ENCODE measurements around the gene LRP1. TPM values are rescaled to one million over a fixed set of nuclear protein-coding genes. Genes with fewer than 3 reads are reported as not detected.

Gene LRP1
- total RNA-seq, 2 experiments from 2014 or later, result 6.6 to 8.5 TPM

GRCh38 chr12:57146961-57147944 lies 19.0 kb downstream of the LRP1 start, which contains the start of gene LRP1-AS:
TSS of gene LRP1-AS (minus strand) at chr12:57147619.
- H3K9me3 ChIP-seq (ENCODE audit: control insufficient read depth in 1 of 2, insufficient read depth in 1 of 2, low read length in 2 of 2), result no peaks in the 10 kb centered on the region
- peaks cover 6% of the 10 kb centered on the region for H3K4me1 Mint-ChIP-seq (ENCODE audit: low read depth)
- H3K36me3 ChIP-seq (ENCODE audit: insufficient read depth, low read length), result no peaks in the 10 kb centered on the region
- no peak within 1 kb of the TSS for H3K27ac Mint-ChIP-seq
- DNase-seq (no peak), ATAC-seq (ENCODE audit: poor library complexity) (no peak)
- no peak within 1 kb of the TSS for H3K27ac ChIP-seq (ENCODE audit: low read depth in 1 of 2, low read length in 2 of 2)
- ChIA-PET POLR2A (no interaction called here), CTCF (no interaction called here)
- intact Hi-C loops (cut with DNase I, micrococcal nuclease), result no loop called here
- H3K9me3 Mint-ChIP-seq, result no peaks in the 10 kb centered on the region
- peaks cover 5% of the 10 kb centered on the region for H3K4me1 ChIP-seq (ENCODE audit: insufficient read depth, low read length)
- H3K36me3 Mint-ChIP-seq (ENCODE audit: low read depth), result no peaks in the 10 kb centered on the region
- H3K4me3 Mint-ChIP-seq, result no peak within 1 kb of the TSS
- H3K4me3 ChIP-seq (ENCODE audit: low read length), result no peak within 1 kb of the TSS
- no peak for TF ChIP-seq CTCF (IDR thresholded peaks at IDR 0.05)
- no peaks in the 10 kb centered on the region for H3K27me3 Mint-ChIP-seq
- no peaks in the 10 kb centered on the region for H3K27me3 ChIP-seq (ENCODE audit: control insufficient read depth in 1 of 2, insufficient read depth in 2 of 2, low read length in 2 of 2)

DNA sequence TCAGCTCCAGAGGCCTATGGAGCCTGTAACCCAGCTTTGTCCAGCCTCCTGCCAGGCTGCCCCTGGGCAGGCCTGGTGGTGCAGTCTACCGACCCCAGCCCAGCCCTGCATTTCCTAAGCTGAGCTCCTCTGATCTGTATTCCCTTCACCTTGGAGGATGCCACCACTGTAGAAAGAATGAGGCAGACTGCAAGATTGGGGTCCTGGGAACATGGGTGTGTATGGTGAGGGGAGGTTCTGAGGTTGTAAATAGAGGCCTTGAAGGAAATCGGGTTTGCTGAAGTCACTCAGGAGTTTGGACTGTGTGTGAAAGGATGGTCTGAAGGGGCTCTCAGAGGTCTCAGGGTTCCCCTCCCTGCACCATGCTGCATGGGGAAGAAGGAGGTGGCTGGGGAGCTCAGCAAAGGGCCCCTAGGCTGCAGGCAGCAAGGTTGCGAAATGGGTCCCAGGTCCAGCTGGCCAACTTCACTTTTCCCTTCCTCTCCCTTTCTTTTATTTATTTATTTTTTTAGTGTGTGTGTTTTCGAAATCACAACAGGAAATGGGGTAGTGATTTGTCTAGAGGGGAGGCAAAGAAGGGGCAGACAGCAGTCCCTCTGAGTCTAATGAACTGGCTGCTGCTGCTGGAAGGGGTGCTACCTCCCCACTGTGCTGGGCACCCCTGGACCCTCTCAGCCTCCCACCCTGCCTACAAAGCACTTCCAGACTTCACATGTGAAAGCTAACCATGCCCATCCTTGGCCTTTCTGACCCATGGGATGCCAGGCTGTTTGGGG lies 20.4 kb downstream of the LRP1 start:
- CTCF ChIA-PET, result no interaction called here
- H3K9me3 ChIP-seq (ENCODE audit: control insufficient read depth in 1 of 2, insufficient read depth in 1 of 2, low read length in 2 of 2), result no peaks in the 10 kb centered on the region
- H3K9me3 Mint-ChIP-seq, result no peaks in the 10 kb centered on the region
- no peaks in the 10 kb centered on the region for H3K4me1 ChIP-seq (ENCODE audit: insufficient read depth, low read length)
- no peaks in the 10 kb centered on the region for H3K36me3 ChIP-seq (ENCODE audit: insufficient read depth, low read length)
- POLR2A ChIA-PET, result interaction anchor here (1.2 kb wide), 1 partner anchor 40 kb away, joined by 4 read pairs; no protein-coding TSS in a partner anchor
- no peak for TF ChIP-seq CTCF (IDR thresholded peaks at IDR 0.05)
- no peak overlapping the region for H3K27ac ChIP-seq (ENCODE audit: low read depth in 1 of 2, low read length in 2 of 2)
- intact Hi-C loops (cut with DNase I, micrococcal nuclease), result no loop called here
- ATAC-seq (ENCODE audit: poor library complexity), result no peak
- no peaks in the 10 kb centered on the region for H3K4me1 Mint-ChIP-seq (ENCODE audit: low read depth)
- H3K27ac Mint-ChIP-seq, result no peak overlapping the region
- H3K27me3 ChIP-seq (ENCODE audit: control insufficient read depth in 1 of 2, insufficient read depth in 2 of 2, low read length in 2 of 2), result no peaks in the 10 kb centered on the region
- H3K36me3 Mint-ChIP-seq (ENCODE audit: low read depth), result no peaks in the 10 kb centered on the region
- H3K4me3 ChIP-seq (ENCODE audit: low read length), result no peak overlapping the region
- H3K27me3 Mint-ChIP-seq, result no peaks in the 10 kb centered on the region
- no peak for DNase-seq
- H3K4me3 Mint-ChIP-seq, result no peak overlapping the region

- intact Hi-C loops (cut with DNase I, micrococcal nuclease), result no loop called here
These were observed 21.1 kb downstream of the LRP1 start for GRCh38 chr12:57149245-57149900.

More at GRCh38 chr12:57149245-57149900, 21.1 kb downstream of the LRP1 start:
- Mint-ChIP-seq H3K36me3 (ENCODE audit: low read depth) (no peaks in the 10 kb centered on the region), H3K4me3 (no peak overlapping the region), H3K9me3 (no peaks in the 10 kb centered on the region), H3K27me3 (no peaks in the 10 kb centered on the region), H3K4me1 (ENCODE audit: low read depth) (no peaks in the 10 kb centered on the region), H3K27ac (no peak overlapping the region)
- H3K36me3 ChIP-seq (ENCODE audit: insufficient read depth, low read length), result no peaks in the 10 kb centered on the region
- DNase-seq (no peak), ATAC-seq (ENCODE audit: poor library complexity) (no peak)
- no peaks in the 10 kb centered on the region for H3K9me3 ChIP-seq (ENCODE audit: control insufficient read depth in 1 of 2, insufficient read depth in 1 of 2, low read length in 2 of 2)
- CTCF ChIA-PET, result no interaction called here
- H3K4me1 ChIP-seq (ENCODE audit: insufficient read depth, low read length), result no peaks in the 10 kb centered on the region
- H3K27me3 ChIP-seq (ENCODE audit: control insufficient read depth in 1 of 2, insufficient read depth in 2 of 2, low read length in 2 of 2), result no peaks in the 10 kb centered on the region
- no peak for TF ChIP-seq CTCF (IDR thresholded peaks at IDR 0.05)
- POLR2A ChIA-PET, result interaction anchor here (1.2 kb wide), 1 partner anchor 39 kb away, joined by 4 read pairs; no protein-coding TSS in a partner anchor
- no peak overlapping the region for H3K27ac ChIP-seq (ENCODE audit: low read depth in 1 of 2, low read length in 2 of 2)
- H3K4me3 ChIP-seq (ENCODE audit: low read length), result no peak overlapping the region

All from CD4-positive, alpha-beta T cell (primary cell).